GM23338 (cell line): ENCODE results near the gene FAM47E. TPM values are rescaled to one million over a fixed set of nuclear protein-coding genes. Genes with fewer than 3 reads are reported as not detected.

ENCODE experiments used
- ATAC-seq: fragments of 200-7000 bp; cut with Tn5 transposase; 3 replicates; pipeline ENCODE4 v1.9.1; 2020
- DNase-seq: peaks from one replicate; pipeline ENCODE4 v3.0.0-alpha.2; 2015; ENCODE audit warnings: low spot score
- H2AFZ ChIP-seq: fragments of 200-600 bp; sonication (generic); 2 replicates; pipeline ENCODE4 v1.8.0; 2016; ENCODE audit warnings: antibody characterized with exemption, mild to moderate bottlenecking, moderate library complexity
- H3F3A ChIP-seq: fragments of 200-600 bp; sonication (generic); replicated peaks from 2 replicates; pipeline ENCODE4 v1.8.0; 2017; ENCODE audit warnings: antibody characterized with exemption, mixed run types, low read depth
- H3K27ac ChIP-seq: fragments of 200-600 bp; sonication (generic); 2 replicates; pipeline ENCODE4 v1.6.1; 2016; ENCODE audit warnings: low read depth
- H3K27me3 ChIP-seq: fragments of 200-600 bp; sonication (generic); 2 replicates; pipeline ENCODE4 v1.8.0; 2016; ENCODE audit warnings: mild to moderate bottlenecking, mixed run types, moderate library complexity; ENCODE audit not compliant: insufficient read depth
- H3K36me3 ChIP-seq: fragments of 200-600 bp; sonication (generic); 2 replicates; pipeline ENCODE4 v1.8.0; 2016; ENCODE audit warnings: mild to moderate bottlenecking; ENCODE audit not compliant: insufficient read depth
- H3K4me1 ChIP-seq: fragments of 200-600 bp; sonication (generic); 2 replicates; pipeline ENCODE4 v1.8.0; 2016; ENCODE audit warnings: mild to moderate bottlenecking, moderate library complexity; ENCODE audit not compliant: insufficient read depth
- H3K4me2 ChIP-seq: fragments of 200-600 bp; sonication (generic); 2 replicates; pipeline ENCODE4 v1.7.1; 2017; ENCODE audit warnings: mixed run types
- H3K4me3 ChIP-seq: fragments of 200-600 bp; sonication (generic); 2 replicates; pipeline ENCODE4 v1.6.1; 2016; ENCODE audit warnings: mixed run types
- H3K79me2 ChIP-seq: fragments of 200-600 bp; sonication (generic); replicated peaks from 2 replicates; pipeline ENCODE4 v1.8.0; 2017; ENCODE audit warnings: mild to moderate bottlenecking; ENCODE audit not compliant: insufficient read depth
- H3K9me2 ChIP-seq: fragments of 200-600 bp; sonication (generic); 2 replicates; pipeline ENCODE4 v1.8.0; 2017; ENCODE audit not compliant: insufficient read depth
- H4K20me1 ChIP-seq: fragments of 200-600 bp; sonication (generic); replicated peaks from 2 replicates; pipeline ENCODE4 v1.8.0; 2017; ENCODE audit warnings: mild to moderate bottlenecking; ENCODE audit not compliant: insufficient read depth
- H3K27ac Mint-ChIP-seq: 2 replicates; pipeline ENCODE4 v1.8.0; 2020; ENCODE audit warnings: inconsistent platforms, mild to moderate bottlenecking, moderate library complexity, mixed read lengths
- H3K27me3 Mint-ChIP-seq: 3 replicates; pipeline ENCODE4 v1.8.0; 2022; ENCODE audit warnings: low read depth, mild to moderate bottlenecking, moderate library complexity, mixed read lengths, inconsistent platforms; ENCODE audit not compliant: insufficient read depth, poor library complexity
- H3K36me3 Mint-ChIP-seq: 3 replicates; pipeline ENCODE4 v1.8.0; 2021; ENCODE audit warnings: low read depth, mild to moderate bottlenecking, inconsistent platforms, moderate library complexity, mixed read lengths
- H3K4me1 Mint-ChIP-seq: 3 replicates; pipeline ENCODE4 v1.8.0; 2020; ENCODE audit warnings: mild to moderate bottlenecking, inconsistent platforms, mixed read lengths
- H3K4me3 Mint-ChIP-seq: 3 replicates; pipeline ENCODE4 v1.8.0; 2021; ENCODE audit warnings: moderate library complexity, mild to moderate bottlenecking, inconsistent platforms, mixed read lengths
- H3K9me3 Mint-ChIP-seq: 3 replicates; pipeline ENCODE4 v1.8.0; 2020; ENCODE audit warnings: moderate library complexity, mild to moderate bottlenecking, inconsistent platforms, mixed read lengths
- CREB1 ChIP-seq: fragments of 250-450 bp; sonication (Bioruptor Pico); IDR thresholded peaks from 2 replicates; pipeline ENCODE4 v1.5.0; 2020; ENCODE audit warnings: low read depth, mild to moderate bottlenecking, moderate library complexity
- CTCF ChIP-seq, 2 experiments: fragments of 200-600 bp in 1 of 2; sonication (generic) in 1 of 2; conservative IDR thresholded peaks; 2 replicates each; pipeline versions ENCODE4 v1.5.1 to v1.6.1; 2016 to 2017; ENCODE audit warnings: antibody characterized with exemption in 2 of 2, low read depth in 2 of 2, mild to moderate bottlenecking in 2 of 2, moderate library complexity in 1 of 2
- EZH2 ChIP-seq: fragments of 200-600 bp; sonication (generic); IDR thresholded peaks from one replicate; pipeline ENCODE4 v1.8.0; 2017; ENCODE audit warnings: antibody characterized with exemption, mild to moderate bottlenecking, low read depth; ENCODE audit not compliant: unreplicated experiment
- EZH2phosphoT487 ChIP-seq: fragments of 200-600 bp; sonication (generic); IDR thresholded peaks from one replicate; pipeline ENCODE4 v1.8.1; 2018; ENCODE audit warnings: antibody characterized with exemption; ENCODE audit not compliant: unreplicated experiment
- JUNB ChIP-seq: IDR thresholded peaks from one replicate; pipeline ENCODE4 v1.6.1; 2016; ENCODE audit warnings: antibody characterized with exemption; ENCODE audit not compliant: unreplicated experiment
- NANOG ChIP-seq: IDR thresholded peaks from 2 replicates; pipeline ENCODE4 v1.6.1; 2016; ENCODE audit warnings: antibody characterized with exemption, borderline replicate concordance
- POLR2AphosphoS5 ChIP-seq: IDR thresholded peaks from 2 replicates; pipeline ENCODE4 v1.6.1; 2016; ENCODE audit warnings: antibody characterized with exemption, low read depth
- STAT1 ChIP-seq: IDR thresholded peaks from one replicate; pipeline ENCODE4 v1.6.1; 2016; ENCODE audit warnings: antibody characterized with exemption; ENCODE audit not compliant: unreplicated experiment
- ZNF114 ChIP-seq: fragments of 250-450 bp; sonication (Bioruptor Pico); IDR thresholded peaks from 2 replicates; pipeline ENCODE4 v1.5.0; 2020; ENCODE audit warnings: mild to moderate bottlenecking, moderate library complexity
- ZNF331 ChIP-seq: fragments of 250-450 bp; sonication (Bioruptor Pico); IDR thresholded peaks from 2 replicates; pipeline ENCODE4 v1.5.0; 2020; ENCODE audit warnings: low read depth, mild to moderate bottlenecking, moderate library complexity
- polyA plus RNA-seq: library from polyadenylated mRNA; unstranded; fragments of >200 nt; fragmentation: Nextera tagmentation; extraction: Ambion mirVana; gene quantifications from 2 replicates; pipeline ENCODE4 v1.2.1, GENCODE V29; 2016
- total RNA-seq: library from RNA; depleted of rRNA; stranded (reverse); fragments of >200 nt; shearing (Covaris generic); gene quantifications from 2 replicates; pipeline ENCODE4 v1.2.3, GENCODE V29; 2014
- TF ChIP-seq, protein P1 (sequence below): IDR thresholded peaks from 2 replicates; pipeline ENCODE4 v1.6.1; 2016; ENCODE audit warnings: antibody characterized with exemption
- TF ChIP-seq, protein P2 (sequence below): fragments of 250-450 bp; sonication (Bioruptor Pico); IDR thresholded peaks from 2 replicates; pipeline ENCODE4 v1.5.0; 2020; ENCODE audit warnings: mild to moderate bottlenecking, moderate library complexity
- TF ChIP-seq, protein P3 (sequence below): IDR thresholded peaks from one replicate; pipeline ENCODE4 v1.6.1; 2018; ENCODE audit warnings: antibody characterized with exemption; ENCODE audit not compliant: unreplicated experiment

FAM47E gene
- total and polyA plus RNA-seq, 2 experiments from 2014 or later = 0.66 to 2.3 TPM

GRCh38 chr4:76308548-76308947, 57.0 kb downstream of the FAM47E start:
- TF ChIP-seq CTCF (conservative IDR thresholded peaks at IDR 0.05; ENCODE audit: low read depth in 2 of 2) = no peak
- TF ChIP-seq, protein P1, sequence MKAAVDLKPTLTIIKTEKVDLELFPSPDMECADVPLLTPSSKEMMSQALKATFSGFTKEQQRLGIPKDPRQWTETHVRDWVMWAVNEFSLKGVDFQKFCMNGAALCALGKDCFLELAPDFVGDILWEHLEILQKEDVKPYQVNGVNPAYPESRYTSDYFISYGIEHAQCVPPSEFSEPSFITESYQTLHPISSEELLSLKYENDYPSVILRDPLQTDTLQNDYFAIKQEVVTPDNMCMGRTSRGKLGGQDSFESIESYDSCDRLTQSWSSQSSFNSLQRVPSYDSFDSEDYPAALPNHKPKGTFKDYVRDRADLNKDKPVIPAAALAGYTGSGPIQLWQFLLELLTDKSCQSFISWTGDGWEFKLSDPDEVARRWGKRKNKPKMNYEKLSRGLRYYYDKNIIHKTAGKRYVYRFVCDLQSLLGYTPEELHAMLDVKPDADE = no peak
- no peak for TF ChIP-seq CREB1 (CRISPR knock-in tag)
- no peak for TF ChIP-seq ZNF331 (CRISPR knock-in tag)
- TF ChIP-seq, protein P2, sequence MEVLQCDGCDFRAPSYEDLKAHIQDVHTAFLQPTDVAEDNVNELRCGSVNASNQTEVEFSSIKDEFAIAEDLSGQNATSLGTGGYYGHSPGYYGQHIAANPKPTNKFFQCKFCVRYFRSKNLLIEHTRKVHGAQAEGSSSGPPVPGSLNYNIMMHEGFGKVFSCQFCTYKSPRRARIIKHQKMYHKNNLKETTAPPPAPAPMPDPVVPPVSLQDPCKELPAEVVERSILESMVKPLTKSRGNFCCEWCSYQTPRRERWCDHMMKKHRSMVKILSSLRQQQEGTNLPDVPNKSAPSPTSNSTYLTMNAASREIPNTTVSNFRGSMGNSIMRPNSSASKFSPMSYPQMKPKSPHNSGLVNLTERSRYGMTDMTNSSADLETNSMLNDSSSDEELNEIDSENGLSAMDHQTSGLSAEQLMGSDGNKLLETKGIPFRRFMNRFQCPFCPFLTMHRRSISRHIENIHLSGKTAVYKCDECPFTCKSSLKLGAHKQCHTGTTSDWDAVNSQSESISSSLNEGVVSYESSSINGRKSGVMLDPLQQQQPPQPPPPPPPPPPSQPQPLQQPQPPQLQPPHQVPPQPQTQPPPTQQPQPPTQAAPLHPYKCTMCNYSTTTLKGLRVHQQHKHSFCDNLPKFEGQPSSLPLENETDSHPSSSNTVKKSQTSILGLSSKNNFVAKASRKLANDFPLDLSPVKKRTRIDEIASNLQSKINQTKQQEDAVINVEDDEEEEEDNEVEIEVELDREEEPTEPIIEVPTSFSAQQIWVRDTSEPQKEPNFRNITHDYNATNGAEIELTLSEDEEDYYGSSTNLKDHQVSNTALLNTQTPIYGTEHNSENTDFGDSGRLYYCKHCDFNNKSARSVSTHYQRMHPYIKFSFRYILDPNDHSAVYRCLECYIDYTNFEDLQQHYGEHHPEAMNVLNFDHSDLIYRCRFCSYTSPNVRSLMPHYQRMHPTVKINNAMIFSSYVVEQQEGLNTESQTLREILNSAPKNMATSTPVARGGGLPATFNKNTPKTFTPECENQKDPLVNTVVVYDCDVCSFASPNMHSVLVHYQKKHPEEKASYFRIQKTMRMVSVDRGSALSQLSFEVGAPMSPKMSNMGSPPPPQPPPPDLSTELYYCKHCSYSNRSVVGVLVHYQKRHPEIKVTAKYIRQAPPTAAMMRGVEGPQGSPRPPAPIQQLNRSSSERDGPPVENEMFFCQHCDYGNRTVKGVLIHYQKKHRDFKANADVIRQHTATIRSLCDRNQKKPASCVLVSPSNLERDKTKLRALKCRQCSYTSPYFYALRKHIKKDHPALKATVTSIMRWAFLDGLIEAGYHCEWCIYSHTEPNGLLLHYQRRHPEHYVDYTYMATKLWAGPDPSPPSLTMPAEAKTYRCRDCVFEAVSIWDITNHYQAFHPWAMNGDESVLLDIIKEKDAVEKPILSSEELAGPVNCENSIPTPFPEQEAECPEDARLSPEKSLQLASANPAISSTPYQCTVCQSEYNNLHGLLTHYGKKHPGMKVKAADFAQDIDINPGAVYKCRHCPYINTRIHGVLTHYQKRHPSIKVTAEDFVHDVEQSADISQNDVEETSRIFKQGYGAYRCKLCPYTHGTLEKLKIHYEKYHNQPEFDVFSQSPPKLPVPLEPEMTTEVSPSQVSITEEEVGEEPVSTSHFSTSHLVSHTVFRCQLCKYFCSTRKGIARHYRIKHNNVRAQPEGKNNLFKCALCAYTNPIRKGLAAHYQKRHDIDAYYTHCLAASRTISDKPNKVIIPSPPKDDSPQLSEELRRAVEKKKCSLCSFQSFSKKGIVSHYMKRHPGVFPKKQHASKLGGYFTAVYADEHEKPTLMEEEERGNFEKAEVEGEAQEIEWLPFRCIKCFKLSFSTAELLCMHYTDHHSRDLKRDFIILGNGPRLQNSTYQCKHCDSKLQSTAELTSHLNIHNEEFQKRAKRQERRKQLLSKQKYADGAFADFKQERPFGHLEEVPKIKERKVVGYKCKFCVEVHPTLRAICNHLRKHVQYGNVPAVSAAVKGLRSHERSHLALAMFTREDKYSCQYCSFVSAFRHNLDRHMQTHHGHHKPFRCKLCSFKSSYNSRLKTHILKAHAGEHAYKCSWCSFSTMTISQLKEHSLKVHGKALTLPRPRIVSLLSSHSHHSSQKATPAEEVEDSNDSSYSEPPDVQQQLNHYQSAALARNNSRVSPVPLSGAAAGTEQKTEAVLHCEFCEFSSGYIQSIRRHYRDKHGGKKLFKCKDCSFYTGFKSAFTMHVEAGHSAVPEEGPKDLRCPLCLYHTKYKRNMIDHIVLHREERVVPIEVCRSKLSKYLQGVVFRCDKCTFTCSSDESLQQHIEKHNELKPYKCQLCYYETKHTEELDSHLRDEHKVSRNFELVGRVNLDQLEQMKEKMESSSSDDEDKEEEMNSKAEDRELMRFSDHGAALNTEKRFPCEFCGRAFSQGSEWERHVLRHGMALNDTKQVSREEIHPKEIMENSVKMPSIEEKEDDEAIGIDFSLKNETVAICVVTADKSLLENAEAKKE (CRISPR knock-in tag) = no peak
- no peak for TF ChIP-seq ZNF114
- TF ChIP-seq STAT1 = no peak
- TF ChIP-seq, protein P3, sequence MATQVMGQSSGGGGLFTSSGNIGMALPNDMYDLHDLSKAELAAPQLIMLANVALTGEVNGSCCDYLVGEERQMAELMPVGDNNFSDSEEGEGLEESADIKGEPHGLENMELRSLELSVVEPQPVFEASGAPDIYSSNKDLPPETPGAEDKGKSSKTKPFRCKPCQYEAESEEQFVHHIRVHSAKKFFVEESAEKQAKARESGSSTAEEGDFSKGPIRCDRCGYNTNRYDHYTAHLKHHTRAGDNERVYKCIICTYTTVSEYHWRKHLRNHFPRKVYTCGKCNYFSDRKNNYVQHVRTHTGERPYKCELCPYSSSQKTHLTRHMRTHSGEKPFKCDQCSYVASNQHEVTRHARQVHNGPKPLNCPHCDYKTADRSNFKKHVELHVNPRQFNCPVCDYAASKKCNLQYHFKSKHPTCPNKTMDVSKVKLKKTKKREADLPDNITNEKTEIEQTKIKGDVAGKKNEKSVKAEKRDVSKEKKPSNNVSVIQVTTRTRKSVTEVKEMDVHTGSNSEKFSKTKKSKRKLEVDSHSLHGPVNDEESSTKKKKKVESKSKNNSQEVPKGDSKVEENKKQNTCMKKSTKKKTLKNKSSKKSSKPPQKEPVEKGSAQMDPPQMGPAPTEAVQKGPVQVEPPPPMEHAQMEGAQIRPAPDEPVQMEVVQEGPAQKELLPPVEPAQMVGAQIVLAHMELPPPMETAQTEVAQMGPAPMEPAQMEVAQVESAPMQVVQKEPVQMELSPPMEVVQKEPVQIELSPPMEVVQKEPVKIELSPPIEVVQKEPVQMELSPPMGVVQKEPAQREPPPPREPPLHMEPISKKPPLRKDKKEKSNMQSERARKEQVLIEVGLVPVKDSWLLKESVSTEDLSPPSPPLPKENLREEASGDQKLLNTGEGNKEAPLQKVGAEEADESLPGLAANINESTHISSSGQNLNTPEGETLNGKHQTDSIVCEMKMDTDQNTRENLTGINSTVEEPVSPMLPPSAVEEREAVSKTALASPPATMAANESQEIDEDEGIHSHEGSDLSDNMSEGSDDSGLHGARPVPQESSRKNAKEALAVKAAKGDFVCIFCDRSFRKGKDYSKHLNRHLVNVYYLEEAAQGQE = no peak
- no peak for TF ChIP-seq EZH2phosphoT487
- TF ChIP-seq POLR2AphosphoS5 = no peak
- TF ChIP-seq JUNB = no peak
- no peak for TF ChIP-seq NANOG
- TF ChIP-seq EZH2 = no peak
- H3K27me3 ChIP-seq = peaks cover 30% of the 10 kb centered on the region
- H3K4me3 Mint-ChIP-seq = no peak overlapping the region
- peaks cover 13% of the 10 kb centered on the region; the same call in 1 of the 2 replicates for H3K4me1 ChIP-seq
- no peak overlapping the region for H3K27ac ChIP-seq
- no peaks in the 10 kb centered on the region for H3F3A ChIP-seq
- DNase-seq (no peak), ATAC-seq (no peak)
- no peak overlapping the region for H3K4me2 ChIP-seq
- no peaks in the 10 kb centered on the region for H3K79me2 ChIP-seq
- H3K9me2 ChIP-seq = no peaks in the 10 kb centered on the region
- peaks cover 3% of the 10 kb centered on the region; the same call in 2 of the 3 replicates for H3K4me1 Mint-ChIP-seq
- H2AFZ ChIP-seq = no peak overlapping the region
- 0 out of 2 replicates have a peak, but pooled peaks cover 10% of the 10 kb centered on the region for H4K20me1 ChIP-seq
- H3K36me3 Mint-ChIP-seq = peaks cover 4% of the 10 kb centered on the region; the same call in 1 of the 3 replicates
- no peak overlapping the region for H3K4me3 ChIP-seq
- no peaks in the 10 kb centered on the region for H3K36me3 ChIP-seq
- no peaks in the 10 kb centered on the region for H3K9me3 Mint-ChIP-seq
- peaks cover 22% of the 10 kb centered on the region for H3K27me3 Mint-ChIP-seq
- no peak overlapping the region for H3K27ac Mint-ChIP-seq
